Upper lobe of right lung (tissue), 1 donor: ENCODE data around the gene LRRC72. TPM values are rescaled to one million over a fixed set of nuclear protein-coding genes. Genes with fewer than 3 reads are reported as not detected.

Source experiments
- ATAC-seq: fragments of 200-7000 bp; cut with Tn5 transposase; one replicate; pipeline ENCODE4 v1.9.1; 2020; ENCODE audit warnings: mild to moderate bottlenecking, moderate library complexity
- DNase-seq: peaks from one replicate; pipeline ENCODE4 v3.0.0-alpha.2; 2020
- H3K27ac ChIP-seq: fragments of 200-600 bp; one replicate; pipeline ENCODE4 v1.8.0; 2022
- H3K27me3 ChIP-seq: fragments of 200-600 bp; one replicate; pipeline ENCODE4 v1.8.0; 2022; ENCODE audit warnings: mild to moderate bottlenecking
- H3K36me3 ChIP-seq: fragments of 200-600 bp; one replicate; pipeline ENCODE4 v1.8.0; 2022
- H3K4me1 ChIP-seq: fragments of 200-600 bp; one replicate; pipeline ENCODE4 v1.8.0; 2022
- H3K4me3 ChIP-seq: fragments of 200-600 bp; one replicate; pipeline ENCODE4 v1.8.0; 2022; ENCODE audit warnings: mild to moderate bottlenecking
- H3K9me3 ChIP-seq: fragments of 200-600 bp; one replicate; pipeline ENCODE4 v1.8.0; 2022
- intact Hi-C: fragments of 100-400 bp; cut with DNase I; formaldehyde crosslinking; loops from one replicate; pipeline ENCODE4 v1.11.0; 2022
- total RNA-seq: library from RNA; stranded (reverse); fragmentation: NEBNext Ultra II Directional; extraction: Animal tissue kit (Norgen Biotek cat#: 25700); gene quantifications from one replicate; pipeline ENCODE4 v1.2.1, GENCODE V29; 2021
- TF ChIP-seq, protein P1 (sequence below): fragments of 200-600 bp; IDR thresholded peaks from one replicate; pipeline ENCODE4 v1.8.0; 2022; ENCODE audit warnings: antibody characterized with exemption
- donor health status: DM: no; HTN: yes; CAD: no; lungs with severe emphysema.

Gene LRRC72
- total RNA-seq, 1 donor from 2014 or later, result not detected

DNA sequence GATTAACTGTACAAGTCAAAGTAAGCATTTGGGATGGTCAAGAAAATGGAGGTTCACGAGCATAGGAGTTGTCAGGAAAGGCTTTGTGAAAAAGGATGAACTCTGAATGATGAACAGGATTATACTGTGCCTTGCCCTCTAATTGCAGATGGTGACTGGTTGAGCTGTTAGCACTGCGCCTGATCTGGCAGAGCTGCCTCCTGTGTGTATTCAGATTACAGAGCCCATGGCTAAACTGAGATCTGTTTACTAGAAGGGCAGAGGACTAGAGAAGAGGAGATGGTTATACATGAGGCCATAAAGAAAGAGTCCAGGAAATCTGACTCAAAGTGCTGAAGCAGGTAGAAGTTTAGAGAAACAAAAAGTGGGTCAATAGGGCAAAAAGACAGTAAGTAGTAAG is 29.7 kb downstream of the LRRC72 start:
- no peaks in the 10 kb centered on the region for H3K4me1 ChIP-seq
- no peaks in the 10 kb centered on the region for H3K27me3 ChIP-seq
- H3K36me3 ChIP-seq, result no peaks in the 10 kb centered on the region
- intact Hi-C loops, result no loop called here
- H3K9me3 ChIP-seq, result no peaks in the 10 kb centered on the region
- TF ChIP-seq, protein P1, sequence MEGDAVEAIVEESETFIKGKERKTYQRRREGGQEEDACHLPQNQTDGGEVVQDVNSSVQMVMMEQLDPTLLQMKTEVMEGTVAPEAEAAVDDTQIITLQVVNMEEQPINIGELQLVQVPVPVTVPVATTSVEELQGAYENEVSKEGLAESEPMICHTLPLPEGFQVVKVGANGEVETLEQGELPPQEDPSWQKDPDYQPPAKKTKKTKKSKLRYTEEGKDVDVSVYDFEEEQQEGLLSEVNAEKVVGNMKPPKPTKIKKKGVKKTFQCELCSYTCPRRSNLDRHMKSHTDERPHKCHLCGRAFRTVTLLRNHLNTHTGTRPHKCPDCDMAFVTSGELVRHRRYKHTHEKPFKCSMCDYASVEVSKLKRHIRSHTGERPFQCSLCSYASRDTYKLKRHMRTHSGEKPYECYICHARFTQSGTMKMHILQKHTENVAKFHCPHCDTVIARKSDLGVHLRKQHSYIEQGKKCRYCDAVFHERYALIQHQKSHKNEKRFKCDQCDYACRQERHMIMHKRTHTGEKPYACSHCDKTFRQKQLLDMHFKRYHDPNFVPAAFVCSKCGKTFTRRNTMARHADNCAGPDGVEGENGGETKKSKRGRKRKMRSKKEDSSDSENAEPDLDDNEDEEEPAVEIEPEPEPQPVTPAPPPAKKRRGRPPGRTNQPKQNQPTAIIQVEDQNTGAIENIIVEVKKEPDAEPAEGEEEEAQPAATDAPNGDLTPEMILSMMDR, result no peak
- ATAC-seq (no peak), DNase-seq (no peak)
- no peak overlapping the region for H3K4me3 ChIP-seq
- no peak overlapping the region for H3K27ac ChIP-seq

DNA sequence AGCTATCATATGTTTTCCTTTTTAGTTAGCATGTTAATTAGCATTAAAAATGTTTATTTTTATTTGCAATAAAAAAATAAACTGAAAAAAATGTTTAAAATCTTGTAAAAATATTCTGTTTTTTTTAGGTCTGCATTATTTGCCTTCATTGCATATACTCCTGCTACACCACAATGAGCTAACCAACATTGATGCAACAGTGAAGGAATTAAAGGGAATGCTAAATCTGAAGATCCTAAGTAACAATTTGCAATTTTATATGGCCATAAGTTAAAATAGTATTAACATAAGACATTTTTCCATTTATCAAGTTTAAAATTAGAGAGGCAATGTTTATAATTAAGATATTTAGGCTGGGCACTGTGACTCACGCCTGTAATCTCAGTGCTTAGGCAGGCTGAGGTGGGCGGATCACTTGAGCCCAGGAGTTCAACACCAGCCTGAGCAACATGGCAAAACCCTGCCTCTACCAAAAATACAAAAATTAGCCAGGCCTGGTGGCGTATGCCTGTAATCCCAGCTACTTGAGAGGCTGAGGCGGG is 32.2 kb downstream of the LRRC72 start:
- H3K27ac ChIP-seq, result no peak overlapping the region
- TF ChIP-seq, protein P1, result no peak
- H3K4me3 ChIP-seq, result no peak overlapping the region
- no peaks in the 10 kb centered on the region for H3K9me3 ChIP-seq
- DNase-seq (no peak), ATAC-seq (no peak)
- H3K27me3 ChIP-seq, result no peaks in the 10 kb centered on the region
- intact Hi-C loops, result no loop called here
- no peaks in the 10 kb centered on the region for H3K4me1 ChIP-seq
- H3K36me3 ChIP-seq, result no peaks in the 10 kb centered on the region

DNA sequence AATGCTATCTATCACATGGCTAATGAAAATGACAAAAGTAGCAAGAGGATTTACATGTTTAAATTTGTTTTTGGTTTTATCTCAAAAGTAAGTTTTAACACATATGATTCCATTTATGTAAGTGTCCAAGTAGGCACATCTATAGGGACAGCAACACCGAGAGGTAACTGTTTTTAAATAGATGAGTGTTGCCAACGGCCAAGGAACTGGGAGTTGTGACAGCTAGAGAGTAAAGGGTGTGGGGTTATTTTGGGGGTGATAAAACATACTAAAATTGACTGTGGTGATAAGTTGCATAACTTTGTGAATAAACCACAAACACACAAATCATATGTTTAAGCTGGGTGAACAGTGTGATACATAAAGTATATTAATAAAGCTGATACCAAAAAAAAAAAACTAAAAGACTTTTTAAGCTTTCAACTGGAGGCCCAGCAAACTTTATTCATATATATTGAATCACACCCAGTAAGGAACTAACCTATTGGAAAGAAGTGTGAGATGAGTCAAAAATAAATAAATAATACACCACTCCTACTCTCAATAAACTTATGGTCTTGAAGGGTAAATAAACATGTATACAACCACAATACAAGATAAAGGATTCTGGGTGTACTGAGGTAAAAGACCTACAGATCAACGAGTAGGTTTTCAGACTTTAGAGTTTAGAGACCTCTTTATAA is 33.0 kb downstream of the LRRC72 start:
- no peaks in the 10 kb centered on the region for H3K27me3 ChIP-seq
- no peak overlapping the region for H3K27ac ChIP-seq
- no peaks in the 10 kb centered on the region for H3K9me3 ChIP-seq
- DNase-seq, result no peak
- no peak for ATAC-seq
- no peaks in the 10 kb centered on the region for H3K4me1 ChIP-seq
- H3K36me3 ChIP-seq, result no peaks in the 10 kb centered on the region
- TF ChIP-seq, protein P1, result no peak
- intact Hi-C loops, result loop anchor here (10.0 kb wide), 1 partner anchor 485 kb away; no protein-coding TSS in a partner anchor
- H3K4me3 ChIP-seq, result no peak overlapping the region

DNA sequence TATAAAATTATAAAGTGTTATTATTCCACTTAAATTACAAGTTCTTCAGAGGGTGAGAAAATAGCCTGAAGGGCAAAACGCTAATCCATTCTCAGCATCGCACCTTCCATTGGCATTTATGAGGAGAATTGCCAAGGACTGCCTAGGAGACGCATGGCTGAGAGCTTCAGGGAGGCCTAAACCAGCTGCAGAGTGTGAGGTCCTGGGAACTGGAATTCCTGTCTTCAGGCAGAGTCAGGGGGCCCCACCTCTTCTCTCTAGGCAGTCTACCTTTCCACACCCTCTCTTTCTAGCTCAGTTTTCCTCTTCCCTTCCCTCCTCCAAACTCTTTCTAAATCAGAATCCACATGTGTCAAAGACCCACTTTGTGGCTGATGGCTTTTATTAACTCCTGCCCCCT is 35.3 kb downstream of the LRRC72 start:
- Histone ChIP-seq H3K9me3 (no peaks in the 10 kb centered on the region), H3K4me3 (no peak overlapping the region), H3K27me3 (no peaks in the 10 kb centered on the region), H3K27ac (no peak overlapping the region), H3K4me1 (no peaks in the 10 kb centered on the region), H3K36me3 (no peaks in the 10 kb centered on the region)
- ATAC-seq (no peak), DNase-seq (no peak)
- intact Hi-C loops, result loop anchor here (10.0 kb wide), 1 partner anchor 487 kb away; no protein-coding TSS in a partner anchor
- TF ChIP-seq, protein P1, result no peak

DNA sequence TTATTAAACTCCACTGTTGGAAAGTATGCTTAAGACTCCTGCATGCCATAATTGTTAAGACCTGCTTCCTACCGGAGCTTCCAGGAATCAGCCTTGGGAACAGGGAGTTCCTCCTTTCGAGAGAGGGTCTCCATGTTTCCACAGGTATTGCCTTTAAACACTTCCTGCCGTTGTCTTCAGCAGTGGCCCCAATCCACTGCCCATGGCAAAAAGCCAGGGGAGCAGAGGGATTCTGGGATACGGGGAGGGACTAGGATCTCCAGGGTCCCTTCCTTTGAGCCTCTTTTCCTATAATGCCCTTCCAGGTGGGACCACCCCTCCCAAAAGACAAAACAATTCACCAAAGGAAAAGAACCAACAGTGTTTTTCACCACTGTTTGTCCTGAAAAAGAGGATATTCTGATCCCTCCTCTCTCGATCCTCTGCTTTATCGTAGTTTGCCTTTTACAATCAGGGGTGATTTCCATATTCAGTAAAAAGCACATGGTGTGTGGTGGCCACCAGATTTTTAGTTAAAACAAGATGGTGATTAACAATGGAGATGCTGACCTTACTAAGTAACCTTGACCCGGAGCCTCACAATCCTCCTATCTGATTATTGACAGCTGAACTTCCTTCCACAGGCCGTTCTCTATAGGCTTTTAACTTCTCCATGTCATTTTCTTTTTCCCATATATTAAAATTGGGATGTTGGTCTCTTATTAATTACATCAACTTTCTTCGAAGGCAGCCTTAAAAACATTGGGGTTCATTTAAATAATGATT is 36.0 kb downstream of the LRRC72 start:
- H3K4me3 ChIP-seq, result no peak overlapping the region
- H3K4me1 ChIP-seq, result no peaks in the 10 kb centered on the region
- TF ChIP-seq, protein P1, result no peak
- H3K9me3 ChIP-seq, result no peaks in the 10 kb centered on the region
- ATAC-seq (no peak), DNase-seq (no peak)
- intact Hi-C loops, result loop anchor here (10.0 kb wide), 1 partner anchor 488 kb away; no protein-coding TSS in a partner anchor
- H3K36me3 ChIP-seq, result no peaks in the 10 kb centered on the region
- no peak overlapping the region for H3K27ac ChIP-seq
- no peaks in the 10 kb centered on the region for H3K27me3 ChIP-seq
